Kidney (tissue), 14 donors: Measurements from ENCODE around the gene FAM13C. TPM values are rescaled to one million over a fixed set of nuclear protein-coding genes. Genes with fewer than 3 reads are reported as not detected.

Experiments used
- DNase-seq, 5 donors: peaks; one replicate each; pipeline ENCODE4 v3.0.0-alpha.2; 2013 to 2020
- FAIRE-seq: peaks from 2 replicates; lab custom pipeline; 2012; peaks lifted over from hg19 to GRCh38; lab: Jason Lieb, UNC
- H3K27ac ChIP-seq, 2 donors: one replicate each; pipeline ENCODE4 v1.7.0; 2013; ENCODE audit warnings: low read depth in 2 of 2, low read length in 2 of 2, inconsistent platforms in 1 of 2
- H3K27me3 ChIP-seq: one replicate; pipeline ENCODE4 v1.7.1; 2013; ENCODE audit warnings: low read length, inconsistent platforms; ENCODE audit not compliant: control insufficient read depth, insufficient read depth
- H3K36me3 ChIP-seq, 3 donors: one replicate each; pipeline versions ENCODE4 v1.7.0 to v1.7.1; 2013; ENCODE audit warnings: low read length in 3 of 3, control low read depth in 1 of 3, inconsistent platforms in 1 of 3; ENCODE audit not compliant: insufficient read depth in 3 of 3, control insufficient read depth in 2 of 3
- H3K4me1 ChIP-seq, 3 donors: one replicate each; pipeline versions ENCODE4 v1.7.0 to v1.7.1; 2013; ENCODE audit warnings: low read length in 3 of 3, inconsistent platforms in 1 of 3, low read depth in 1 of 3; ENCODE audit not compliant: control insufficient read depth in 2 of 3, insufficient read depth in 2 of 3
- H3K4me3 ChIP-seq, 3 donors: one replicate each; pipeline versions ENCODE4 v1.7.0 to v1.8.1; 2013; ENCODE audit warnings: low read length in 3 of 3, control low read depth in 1 of 3, inconsistent platforms in 1 of 3
- H3K9ac ChIP-seq, 3 donors: one replicate each; pipeline versions ENCODE4 v1.7.0 to v1.7.1; 2013; ENCODE audit warnings: low read length in 3 of 3, control low read depth in 1 of 3, inconsistent platforms in 1 of 3
- H3K9me3 ChIP-seq, 3 donors: one replicate each; pipeline versions ENCODE4 v1.7.0 to v1.7.1; 2013; ENCODE audit warnings: low read length in 3 of 3, control low read depth in 1 of 3, inconsistent platforms in 1 of 3; ENCODE audit not compliant: control insufficient read depth in 2 of 3, insufficient read depth in 1 of 3
- intact Hi-C: fragments of 100-400 bp; cut with DNase I; formaldehyde crosslinking; loops from one replicate; pipeline ENCODE4 v1.11.1; 2022
- polyA plus RNA-seq: library from polyadenylated mRNA; stranded (reverse); fragments of 350-450 nt; fragmentation: Illumina TruSeq; extraction: RNeasy Lipid Tissue Mini Kit (QIAGEN cat#74804); gene quantifications from one replicate; pipeline ENCODE4 v1.2.3, GENCODE V29; 2014; ENCODE audit warnings: low read depth, low replicate concordance; ENCODE audit not compliant: insufficient read depth
- total RNA-seq: library from RNA; stranded (reverse); fragmentation: NEBNext Ultra II Directional; extraction: Animal tissue kit (Norgen Biotek cat#: 25700); gene quantifications from one replicate; pipeline ENCODE4 v1.2.1, GENCODE V29; 2021
- TF ChIP-seq, protein P1 (sequence below): IDR thresholded peaks from 3 replicates; pipeline ENCODE4 v1.5.1; 2012; ENCODE audit warnings: mild to moderate bottlenecking, moderate library complexity, borderline replicate concordance; ENCODE audit not compliant: insufficient read depth; ENCODE audit errors: extremely low read depth
- donor health status: control.
- donor health status: control.
- donor health status: control.
- donor health status: control.
- donor health status: control.
- donor health status: DM: yes; HTN: yes; CAD: no.
- donor health status: Normal renal cell carcinoma (clear cell type).

FAM13C gene
- total and polyA plus RNA-seq, 2 donors from 2014 or later, result 1.5 to 8.8 TPM

DNA sequence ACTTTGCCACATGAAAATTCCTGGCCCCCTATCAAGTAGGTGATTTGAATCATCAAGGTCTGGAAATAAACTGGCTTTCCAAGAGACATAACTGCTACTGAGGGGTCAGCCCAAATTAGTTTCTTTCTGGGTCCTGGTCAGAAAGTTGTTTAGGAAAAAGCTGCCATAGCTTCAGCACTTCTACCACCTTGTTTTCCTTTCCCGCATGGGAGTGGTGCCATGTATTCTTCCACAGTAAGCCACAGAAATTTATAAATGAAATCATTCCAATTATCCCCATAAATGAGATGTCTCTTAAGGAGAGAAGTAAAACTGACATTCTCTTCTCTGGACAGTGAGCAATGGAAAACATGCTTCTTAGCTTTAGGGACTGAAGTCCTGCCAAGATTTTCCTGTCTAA, 105.1 kb downstream of the FAM13C start:
- intact Hi-C loops, result no loop called here
- FAIRE-seq, result no peak
- TF ChIP-seq, protein P1, sequence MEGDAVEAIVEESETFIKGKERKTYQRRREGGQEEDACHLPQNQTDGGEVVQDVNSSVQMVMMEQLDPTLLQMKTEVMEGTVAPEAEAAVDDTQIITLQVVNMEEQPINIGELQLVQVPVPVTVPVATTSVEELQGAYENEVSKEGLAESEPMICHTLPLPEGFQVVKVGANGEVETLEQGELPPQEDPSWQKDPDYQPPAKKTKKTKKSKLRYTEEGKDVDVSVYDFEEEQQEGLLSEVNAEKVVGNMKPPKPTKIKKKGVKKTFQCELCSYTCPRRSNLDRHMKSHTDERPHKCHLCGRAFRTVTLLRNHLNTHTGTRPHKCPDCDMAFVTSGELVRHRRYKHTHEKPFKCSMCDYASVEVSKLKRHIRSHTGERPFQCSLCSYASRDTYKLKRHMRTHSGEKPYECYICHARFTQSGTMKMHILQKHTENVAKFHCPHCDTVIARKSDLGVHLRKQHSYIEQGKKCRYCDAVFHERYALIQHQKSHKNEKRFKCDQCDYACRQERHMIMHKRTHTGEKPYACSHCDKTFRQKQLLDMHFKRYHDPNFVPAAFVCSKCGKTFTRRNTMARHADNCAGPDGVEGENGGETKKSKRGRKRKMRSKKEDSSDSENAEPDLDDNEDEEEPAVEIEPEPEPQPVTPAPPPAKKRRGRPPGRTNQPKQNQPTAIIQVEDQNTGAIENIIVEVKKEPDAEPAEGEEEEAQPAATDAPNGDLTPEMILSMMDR, result no peak

DNA sequence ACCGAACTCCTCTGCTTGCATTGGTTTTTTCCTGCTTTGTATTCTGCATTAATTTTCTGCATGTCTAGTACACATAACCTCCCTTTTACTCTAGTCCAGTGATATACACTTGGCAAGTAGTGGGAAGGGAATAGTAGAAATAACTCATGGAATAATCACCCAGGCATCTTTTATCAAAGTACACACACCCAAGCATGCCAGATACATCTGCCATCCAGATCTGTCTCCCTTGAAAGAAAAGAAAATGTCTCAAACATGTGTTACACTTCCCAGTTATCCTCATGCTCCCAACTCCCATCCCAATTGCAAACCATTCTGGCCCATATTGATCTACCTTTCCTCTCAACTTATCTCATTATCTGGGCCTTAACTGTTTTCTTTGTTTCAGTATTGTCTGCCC, 106.9 kb downstream of the FAM13C start:
- FAIRE-seq (no peak), DNase-seq (no peak)
- intact Hi-C loops, result no loop called here
- TF ChIP-seq, protein P1, result no peak
- Histone ChIP-seq H3K9ac (no peak overlapping the region), H3K27me3 (no peaks in the 10 kb centered on the region), H3K36me3 (peaks cover 0 to 4% (median 0%) of the 10 kb centered on the region in 3 donors), H3K4me3 (no peak overlapping the region), H3K27ac (no peak overlapping the region), H3K9me3 (no peaks in the 10 kb centered on the region), H3K4me1 (no peaks in the 10 kb centered on the region)

More for the DNA sequence above, 105.1 kb downstream of the FAM13C start:
- Histone ChIP-seq H3K27ac (no peak overlapping the region), H3K9me3 (no peaks in the 10 kb centered on the region), H3K4me1 (no peaks in the 10 kb centered on the region), H3K9ac (no peak overlapping the region), H3K36me3 (no peaks in the 10 kb centered on the region), H3K4me3 (no peak overlapping the region), H3K27me3 (no peaks in the 10 kb centered on the region)
- no peak for DNase-seq

DNA sequence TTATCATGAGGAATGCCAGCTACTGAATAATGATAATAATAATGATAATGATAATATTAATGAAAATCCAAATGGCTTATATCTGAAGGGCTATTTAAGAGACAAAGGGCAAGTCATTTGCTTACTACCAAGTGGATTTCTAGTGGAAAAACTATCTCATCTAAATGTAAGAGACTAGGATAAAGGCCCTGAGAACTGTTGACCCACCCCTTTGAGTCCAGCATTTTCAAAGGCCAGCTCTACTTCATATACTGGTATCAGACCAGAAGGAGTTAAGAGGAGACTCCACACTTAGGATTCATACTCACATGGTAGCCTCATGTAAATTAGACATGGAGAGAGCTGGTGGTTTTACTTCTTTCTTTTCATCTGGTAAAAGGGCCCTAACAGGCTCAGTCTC, 109.9 kb downstream of the FAM13C start:
- no peak overlapping the region for H3K9ac ChIP-seq
- intact Hi-C loops, result no loop called here
- no peak for DNase-seq
- no peak overlapping the region for H3K4me3 ChIP-seq
- TF ChIP-seq, protein P1, result no peak
- FAIRE-seq, result no peak
- H3K36me3 ChIP-seq, result peaks cover 0 to 8% (median 0%) of the 10 kb centered on the region in 3 donors
- no peaks in the 10 kb centered on the region for H3K4me1 ChIP-seq
- no peaks in the 10 kb centered on the region for H3K9me3 ChIP-seq
- H3K27ac ChIP-seq, result no peak overlapping the region
- H3K27me3 ChIP-seq, result no peaks in the 10 kb centered on the region

DNA sequence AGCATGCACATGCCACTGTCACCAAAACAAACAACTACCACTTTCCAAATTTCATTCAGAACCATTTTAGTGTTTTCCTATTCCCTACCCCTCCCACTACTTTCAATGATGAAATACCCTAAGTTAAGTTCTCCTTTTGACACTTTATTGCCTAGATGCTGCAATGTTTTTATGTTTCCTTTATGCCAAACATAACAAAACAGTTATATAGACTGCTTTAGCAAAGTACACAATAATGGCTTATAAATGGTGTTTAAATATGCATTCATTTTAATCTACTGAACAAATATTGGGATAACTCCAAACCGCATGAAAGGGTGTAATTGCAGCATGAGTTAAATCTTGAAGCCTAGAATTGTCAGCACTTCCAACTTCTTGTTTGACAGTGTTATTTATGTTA, 116.7 kb downstream of the FAM13C start:
- TF ChIP-seq, protein P1, result no peak
- Histone ChIP-seq H3K4me3 (no peak overlapping the region), H3K36me3 (peaks cover 0 to 10% (median 2%) of the 10 kb centered on the region in 3 donors), H3K27me3 (no peaks in the 10 kb centered on the region), H3K27ac (no peak overlapping the region), H3K9ac (no peak overlapping the region), H3K9me3 (no peaks in the 10 kb centered on the region), H3K4me1 (no peaks in the 10 kb centered on the region)
- intact Hi-C loops, result no loop called here
- no peak for DNase-seq
- no peak for FAIRE-seq
